Endothelial cell of umbilical vein (primary cell): ENCODE results near the gene CCNE1. TPM values are rescaled to one million over a fixed set of nuclear protein-coding genes. Genes with fewer than 3 reads are reported as not detected.

ENCODE experiments used
- BruUV-seq: library from RNA; stranded (reverse); fragments of 400-500 nt; replicated peaks from 2 replicates; lab custom pipeline; 2021; lab: Mats Ljungman, UMichigan
- CTCF ChIA-PET: fragments of 300-600, 350-600 bp; sonication (Branson Sonifier 250); formaldehyde crosslinking; loops from one replicate; lab custom pipeline; 2021; ENCODE audit warnings: antibody characterized with exemption, inconsistent platforms; lab: Charles Lee
- POLR2A ChIA-PET: fragments of 300-600, 350-600 bp; sonication (Branson Sonifier 250); formaldehyde crosslinking; loops from one replicate; lab custom pipeline; 2021; ENCODE audit warnings: antibody characterized with exemption, inconsistent platforms; lab: Charles Lee
- DNase-seq: peaks from one replicate; pipeline ENCODE4 v3.0.0-alpha.2; 2011; ENCODE audit warnings: low read depth, low spot score
- FAIRE-seq: peaks from 2 replicates; lab custom pipeline; 2011; peaks lifted over from hg19 to GRCh38; lab: Jason Lieb, UNC
- H2AFZ ChIP-seq: 2 replicates; pipeline ENCODE4 v1.6.0; 2012; ENCODE audit warnings: low read depth, low read length, control low read depth, inconsistent platforms
- H3K27ac ChIP-seq: 2 replicates; pipeline ENCODE4 v1.5.1; 2011; ENCODE audit warnings: low read depth, mild to moderate bottlenecking, control low read depth, low read length, moderate library complexity; ENCODE audit not compliant: insufficient read depth
- H3K27me3 ChIP-seq, 2 experiments: 2 replicates each; pipeline versions ENCODE4 v1.6.0 to v1.6.1; 2011; ENCODE audit warnings: low read length in 2 of 2, mixed read lengths in 1 of 2; ENCODE audit not compliant: control insufficient read depth in 2 of 2, insufficient read depth in 2 of 2
- H3K36me3 ChIP-seq, 2 experiments: 2 replicates in 1 of 2; 3 replicates in 1 of 2; pipeline ENCODE4 v1.5.1; 2011; ENCODE audit warnings: low read length in 2 of 2, mild to moderate bottlenecking in 1 of 2, moderate library complexity in 1 of 2; ENCODE audit not compliant: control insufficient read depth in 2 of 2, insufficient read depth in 2 of 2; ENCODE audit errors: extremely low read depth in 1 of 2
- H3K4me1 ChIP-seq: 3 replicates; pipeline ENCODE4 v1.5.1; 2011; ENCODE audit warnings: mild to moderate bottlenecking, low read length; ENCODE audit not compliant: control insufficient read depth, insufficient read depth; ENCODE audit errors: extremely low read depth
- H3K4me2 ChIP-seq: 2 replicates; pipeline ENCODE4 v1.6.1; 2011; ENCODE audit warnings: low read length, control low read depth, mixed read lengths; ENCODE audit not compliant: insufficient read depth
- H3K4me3 ChIP-seq, 3 experiments: fragments of 200-600 bp in 1 of 3; sonication (generic), shearing (Covaris generic) in 1 of 3; replicated peaks in 1 of 3; 2 replicates each; pipeline ENCODE4 v1.5.1; 2011 to 2016; ENCODE audit warnings: control low read depth in 3 of 3, low read length in 3 of 3, mild to moderate bottlenecking in 2 of 3, inconsistent platforms in 1 of 3, low read depth in 1 of 3, moderate library complexity in 1 of 3; ENCODE audit not compliant: insufficient read depth in 1 of 3
- H3K79me2 ChIP-seq: 2 replicates; pipeline ENCODE4 v1.6.0; 2012; ENCODE audit warnings: low read length, inconsistent platforms; ENCODE audit not compliant: control insufficient read depth, insufficient read depth
- H3K9ac ChIP-seq: replicated peaks from 2 replicates; pipeline ENCODE3; 2011; ENCODE audit warnings: low read length, control low read depth; ENCODE audit not compliant: insufficient read depth; ENCODE audit errors: extremely low read depth
- H3K9me1 ChIP-seq: replicated peaks from 3 replicates; pipeline ENCODE4 v1.6.0; 2011; ENCODE audit warnings: mild to moderate bottlenecking, low read length; ENCODE audit not compliant: control insufficient read depth, insufficient read depth; ENCODE audit errors: extremely low read depth
- H3K9me3 ChIP-seq: replicated peaks from 2 replicates; pipeline ENCODE4 v1.5.1; 2012; ENCODE audit warnings: low read length, inconsistent platforms; ENCODE audit not compliant: control insufficient read depth, insufficient read depth
- H4K20me1 ChIP-seq: replicated peaks from 2 replicates; pipeline ENCODE3; 2011; ENCODE audit warnings: mild to moderate bottlenecking, low read length; ENCODE audit not compliant: control insufficient read depth, insufficient read depth; ENCODE audit errors: extremely low read depth
- EZH2 ChIP-seq: IDR thresholded peaks from 2 replicates; pipeline ENCODE4 v1.6.1; 2012; ENCODE audit warnings: borderline replicate concordance, low read depth, mild to moderate bottlenecking, moderate library complexity, low read length, inconsistent platforms; ENCODE audit not compliant: severe bottlenecking
- FOS ChIP-seq: IDR thresholded peaks from 2 replicates; pipeline ENCODE4 v1.6.1; 2011; ENCODE audit warnings: mild to moderate bottlenecking, low read length, moderate library complexity, borderline replicate concordance; ENCODE audit not compliant: insufficient read depth
- GATA2 ChIP-seq: IDR thresholded peaks from 2 replicates; pipeline ENCODE4 v1.7.0; 2011; ENCODE audit warnings: low read depth, mild to moderate bottlenecking, moderate library complexity, mixed read lengths, low read length; ENCODE audit not compliant: insufficient read length, insufficient read depth
- MAX ChIP-seq: IDR thresholded peaks from 2 replicates; pipeline ENCODE4 v1.6.1; 2011; ENCODE audit not compliant: insufficient read depth, insufficient read length
- dilution Hi-C: fragments of 300-500 bp; cut with MboI; formaldehyde crosslinking; loops from one replicate; pipeline ENCODE4 v1.15.0; 2019; ENCODE audit warnings: low sequenced_read_pairs; ENCODE audit not compliant: extremely low pct_ligation_motif_present
- intact Hi-C: fragments of 100-400 bp; cut with micrococcal nuclease; formaldehyde crosslinking; loops from one replicate; pipeline ENCODE4 v1.10.0; 2022
- polyA plus RNA-seq, 4 experiments: library from polyadenylated mRNA; depleted of rRNA in 3 of 4; stranded (reverse) in 3 of 4; unstranded in 1 of 4; fragments of >200 nt; gene quantifications; 2 replicates each; pipeline versions ENCODE4 v1.2.1 to v1.2.3, GENCODE V29; 2011 to 2012; ENCODE audit warnings: missing spikeins in 1 of 4
- total RNA-seq: library from RNA; stranded (reverse); gene quantifications from 2 replicates; pipeline ENCODE4 v1.2.3, GENCODE V29; 2021

The CCNE1 gene
- total and polyA plus RNA-seq, 2 donors (not counting 3 experiments of a cell fraction or from before 2014, with no cell fraction given) = 8.3 to 10.1 TPM

- TF ChIP-seq FOS (no peak), GATA2 (no peak), MAX (no peak)
- no peak overlapping the region for H3K4me3 ChIP-seq
- dilution Hi-C loops (no loop called here), intact Hi-C loops (no loop called here)
- DNase-seq = no peak
- FAIRE-seq = no peak
- no peak overlapping the region for H3K27ac ChIP-seq
- no peak overlapping the region for H2AFZ ChIP-seq
- no peaks in the 10 kb centered on the region for H3K79me2 ChIP-seq
- H3K4me1 ChIP-seq = no peaks in the 10 kb centered on the region
- H3K36me3 ChIP-seq = no peaks in the 10 kb centered on the region
- no peaks in the 10 kb centered on the region for H3K9me1 ChIP-seq
- H3K9me3 ChIP-seq = no peaks in the 10 kb centered on the region
- ChIA-PET POLR2A (no interaction called here), CTCF (interaction anchor here (1.3 kb wide), 1 partner anchor 106 kb away, joined by 6 read pairs; no protein-coding TSS in a partner anchor)
- H3K27me3 ChIP-seq = no peaks in the 10 kb centered on the region
- H3K9ac ChIP-seq = no peak overlapping the region
- H4K20me1 ChIP-seq = no peaks in the 10 kb centered on the region
- no peak overlapping the region for H3K4me2 ChIP-seq
- BruUV-seq = no TSS peak
Measured at GRCh38 chr19:29866011-29866410, 54.2 kb downstream of the CCNE1 start.

- no peak for FAIRE-seq
- intact Hi-C loops (no loop called here), dilution Hi-C loops (no loop called here)
- DNase-seq = no peak
- Histone ChIP-seq H3K4me1 (peaks cover 2% of the 10 kb centered on the region), H2AFZ (no peak overlapping the region), H3K9ac (no peak overlapping the region), H3K4me3 (no peak overlapping the region), H4K20me1 (no peaks in the 10 kb centered on the region), H3K36me3 (no peaks in the 10 kb centered on the region), H3K4me2 (no peak overlapping the region), H3K27ac (no peak overlapping the region), H3K9me3 (no peaks in the 10 kb centered on the region), H3K9me1 (no peaks in the 10 kb centered on the region), H3K79me2 (no peaks in the 10 kb centered on the region), H3K27me3 (no peaks in the 10 kb centered on the region)
- CTCF ChIA-PET = interaction anchor here (0.6 to 3.7 kb wide), 5 partner anchors 10 to 138 kb away, joined by 3 to 25 read pairs (median 3); no protein-coding TSS in a partner anchor
- no peak for TF ChIP-seq GATA2
- no peak for TF ChIP-seq FOS
- no peak for TF ChIP-seq EZH2
- POLR2A ChIA-PET = no interaction called here
- no TSS peak for BruUV-seq
Measured at GRCh38 chr19:29867984-29868383, 56.2 kb downstream of the CCNE1 start.
